Measurements from ENCODE around the gene DONSON.

- TF ChIP-seq TAF1 (IDR thresholded peaks at IDR 0.05; ENCODE audit: borderline replicate concordance, insufficient read depth, low read length) = no peak
- TF ChIP-seq SIN3A (IDR thresholded peaks at IDR 0.05; ENCODE audit: borderline replicate concordance, insufficient read depth, low read length) = no peak
- TF ChIP-seq POLR2AphosphoS5 (IDR thresholded peaks at IDR 0.05; ENCODE audit: low read depth, low read length) = no peak
- TF ChIP-seq FOXP2 (optimal IDR thresholded peaks at IDR 0.05; ENCODE audit: borderline replicate concordance, extremely low read depth, extremely low read length, insufficient read depth) = no peak
Observed at GRCh38 chr21:33608559-33608958, 20.1 kb upstream of the DONSON start.

Measured in PFSK-1 (cell line).